Epithelial cell of proximal tubule (primary cell): Measurements from ENCODE around the gene RASIP1. TPM values are rescaled to one million over a fixed set of nuclear protein-coding genes. Genes with fewer than 3 reads are reported as not detected.

Experiments
- DNase-seq: peaks from one replicate; pipeline ENCODE4 v3.0.0-alpha.2; 2011; ENCODE audit warnings: low read depth
- H3K4me3 ChIP-seq: 2 replicates; pipeline ENCODE4 v1.5.1; 2011; ENCODE audit warnings: low read depth, mild to moderate bottlenecking, low read length
- total RNA-seq: library from RNA; depleted of rRNA; stranded (reverse); fragments of >200 nt; gene quantifications from 2 replicates; pipeline ENCODE4 v1.2.3, GENCODE V29; 2015
- TF ChIP-seq, protein P1 (sequence below): conservative IDR thresholded peaks from 2 replicates; pipeline ENCODE4 v1.5.1; 2012; ENCODE audit warnings: low read depth, mild to moderate bottlenecking, low read length

RASIP1 gene
- total RNA-seq, 1 donor from 2014 or later, result 3.5 TPM

- TF ChIP-seq, protein P1, sequence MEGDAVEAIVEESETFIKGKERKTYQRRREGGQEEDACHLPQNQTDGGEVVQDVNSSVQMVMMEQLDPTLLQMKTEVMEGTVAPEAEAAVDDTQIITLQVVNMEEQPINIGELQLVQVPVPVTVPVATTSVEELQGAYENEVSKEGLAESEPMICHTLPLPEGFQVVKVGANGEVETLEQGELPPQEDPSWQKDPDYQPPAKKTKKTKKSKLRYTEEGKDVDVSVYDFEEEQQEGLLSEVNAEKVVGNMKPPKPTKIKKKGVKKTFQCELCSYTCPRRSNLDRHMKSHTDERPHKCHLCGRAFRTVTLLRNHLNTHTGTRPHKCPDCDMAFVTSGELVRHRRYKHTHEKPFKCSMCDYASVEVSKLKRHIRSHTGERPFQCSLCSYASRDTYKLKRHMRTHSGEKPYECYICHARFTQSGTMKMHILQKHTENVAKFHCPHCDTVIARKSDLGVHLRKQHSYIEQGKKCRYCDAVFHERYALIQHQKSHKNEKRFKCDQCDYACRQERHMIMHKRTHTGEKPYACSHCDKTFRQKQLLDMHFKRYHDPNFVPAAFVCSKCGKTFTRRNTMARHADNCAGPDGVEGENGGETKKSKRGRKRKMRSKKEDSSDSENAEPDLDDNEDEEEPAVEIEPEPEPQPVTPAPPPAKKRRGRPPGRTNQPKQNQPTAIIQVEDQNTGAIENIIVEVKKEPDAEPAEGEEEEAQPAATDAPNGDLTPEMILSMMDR, result no peak
- no peak for DNase-seq
- H3K4me3 ChIP-seq, result no peak within 1 kb of the TSS
These were observed 14.8 kb upstream of the RASIP1 start, which contains the start of gene FGF21 for GRCh38 chr19:48755084-48755641. FGF21 (plus strand) TSS chr19:48755524; CDS start chr19:48756237, 713 bp downstream.

DNA sequence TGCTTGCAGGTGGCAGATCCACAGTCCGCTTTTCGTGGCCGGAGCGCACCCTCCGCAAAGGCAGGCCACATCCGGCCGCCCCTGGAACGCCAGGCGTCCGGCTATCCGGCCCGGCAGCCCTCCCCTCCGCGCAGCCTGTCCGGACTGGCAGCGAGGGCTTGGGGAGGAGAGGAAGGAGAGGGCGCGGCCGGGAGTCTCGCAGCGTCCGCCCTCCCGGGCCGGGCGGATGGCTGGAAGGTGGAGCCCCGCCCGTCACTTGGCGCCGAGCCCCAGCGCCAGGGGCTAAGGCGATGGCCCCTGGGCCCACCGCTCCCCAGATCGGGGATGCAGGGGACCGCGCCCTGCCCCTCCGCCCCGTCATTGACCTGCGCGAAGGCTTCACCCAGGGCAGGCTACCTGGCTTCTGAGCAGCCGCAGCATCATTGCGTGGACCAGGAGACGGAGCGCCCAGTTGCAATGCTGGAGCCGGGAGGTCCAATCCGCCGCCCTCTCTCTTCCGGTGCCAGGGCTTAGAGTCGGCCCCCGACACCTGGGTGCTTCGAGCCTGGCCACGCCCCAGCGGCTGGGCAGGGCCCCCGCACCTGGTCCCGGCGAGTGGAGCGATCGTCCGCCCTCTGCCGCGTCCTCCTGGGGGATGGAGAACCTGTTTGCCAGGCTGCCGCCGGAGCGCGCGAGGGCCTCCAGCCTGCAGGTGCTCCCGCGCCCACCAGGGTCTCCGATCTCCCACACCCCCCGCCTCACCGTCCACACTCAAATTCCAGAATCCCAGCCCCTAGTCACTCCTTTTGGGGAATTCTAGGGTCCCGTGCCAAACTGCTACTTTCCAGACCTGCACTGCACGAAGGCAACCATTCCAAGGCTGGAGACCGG is 12.3 kb upstream of the RASIP1 start, which contains the start of gene FUT1:
FUT1 (minus strand) TSS at position 146 of the 870 bp plus-strand sequence. CDS start 1,360 bp downstream, outside the sequence.
- TF ChIP-seq, protein P1, result no peak
- DNase-seq, result no peak
- H3K4me3 ChIP-seq, result peak within 1 kb of the TSS; percentile 35

- H3K4me3 ChIP-seq, result peak overlapping the region; percentile 35
- TF ChIP-seq, protein P1, result no peak
- DNase-seq, result no peak
These were observed 11.6 kb upstream of the RASIP1 start for GRCh38 chr19:48751845-48752495.

DNA sequence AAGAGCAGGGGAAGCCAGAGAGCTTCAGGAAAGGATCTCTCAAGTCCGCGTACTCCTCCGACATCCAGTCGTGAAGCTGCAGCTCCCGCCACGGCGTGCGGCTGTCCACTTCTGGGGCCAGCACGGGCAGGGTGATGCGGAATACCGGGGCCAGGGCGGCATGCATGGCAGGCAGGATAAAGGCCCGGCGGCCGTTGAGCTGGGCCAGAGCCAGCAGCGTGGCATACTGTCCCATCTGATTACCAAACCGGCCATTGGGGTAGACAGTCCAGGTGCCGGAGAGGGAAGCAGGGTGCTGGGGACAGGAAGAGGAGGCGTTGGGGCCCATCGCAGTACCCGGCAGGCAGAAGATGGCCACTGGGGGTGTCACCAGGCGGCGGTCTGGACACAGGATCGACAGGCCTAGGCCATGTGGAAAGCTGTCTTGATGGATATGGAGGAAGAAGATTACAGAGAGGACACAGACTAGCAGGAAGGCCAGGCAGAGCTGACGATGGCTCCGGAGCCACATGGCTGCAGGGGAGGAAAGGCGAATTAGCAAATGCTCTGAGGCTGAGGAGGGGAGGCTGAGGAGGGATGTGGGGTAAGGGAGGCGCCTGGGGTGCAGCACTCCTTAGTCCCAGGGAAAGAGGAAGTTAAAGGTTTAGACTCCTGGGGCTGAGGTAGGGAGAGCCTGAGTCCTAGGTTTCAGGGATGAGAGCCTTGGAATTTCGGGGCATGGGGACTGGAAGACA is 10.5 kb upstream of the RASIP1 start:
- TF ChIP-seq, protein P1, result no peak
- no peak for DNase-seq
- no peak overlapping the region for H3K4me3 ChIP-seq

DNA sequence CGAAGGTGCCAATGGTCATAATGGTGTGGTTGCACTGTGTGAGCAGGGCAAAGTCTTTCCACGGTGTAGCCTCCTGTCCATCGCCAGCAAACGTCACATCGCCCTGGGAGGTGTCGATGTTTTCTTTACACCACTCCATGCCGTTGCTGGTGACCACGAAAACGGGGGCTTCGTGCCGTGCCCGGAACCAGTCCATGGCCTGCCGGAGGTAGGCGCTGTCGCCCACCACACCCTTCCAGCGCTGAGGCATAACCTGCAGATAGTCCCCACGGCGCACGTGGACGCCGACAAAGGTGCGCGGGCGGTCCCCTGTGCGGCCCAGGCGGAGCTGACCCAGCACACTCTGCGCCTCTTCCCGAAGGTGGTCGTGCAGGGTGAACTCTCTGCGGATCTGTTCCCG is 9.9 kb upstream of the RASIP1 start:
- H3K4me3 ChIP-seq, result no peak overlapping the region
- TF ChIP-seq, protein P1, result no peak
- DNase-seq, result no peak

- TF ChIP-seq, protein P1, result no peak
- H3K4me3 ChIP-seq, result no peak overlapping the region
- no peak for DNase-seq
These were observed 9.3 kb upstream of the RASIP1 start for GRCh38 chr19:48749571-48750198.
